Calu3 (cell line): ENCODE data around the gene NTSR1. TPM values are rescaled to one million over a fixed set of nuclear protein-coding genes. Genes with fewer than 3 reads are reported as not detected.

Experiments used
- BruUV-seq: library from RNA; stranded (reverse); fragments of 400-500 nt; replicated peaks from 2 replicates; lab custom pipeline; 2021; lab: Mats Ljungman, UMichigan
- CTCF ChIA-PET: fragments of 300-600 bp; sonication (Branson Sonifier 250); formaldehyde crosslinking; loops from one replicate; lab custom pipeline; 2022; ENCODE audit warnings: antibody characterized with exemption; lab: Charles Lee
- DNase-seq: peaks from one replicate; pipeline ENCODE4 v3.0.0; 2022
- H3K27ac Mint-ChIP-seq: one replicate; pipeline ENCODE4 v1.8.0; 2022; ENCODE audit warnings: mixed read lengths; ENCODE audit not compliant: unreplicated experiment
- H3K27me3 Mint-ChIP-seq: one replicate; pipeline ENCODE4 v1.8.0; 2022; ENCODE audit warnings: mixed read lengths; ENCODE audit not compliant: unreplicated experiment
- H3K36me3 Mint-ChIP-seq: one replicate; pipeline ENCODE4 v1.8.0; 2022; ENCODE audit warnings: mild to moderate bottlenecking, moderate library complexity, mixed read lengths; ENCODE audit not compliant: insufficient read depth, unreplicated experiment
- H3K4me1 Mint-ChIP-seq: one replicate; pipeline ENCODE4 v1.8.0; 2022; ENCODE audit warnings: mild to moderate bottlenecking, low read depth, mixed read lengths; ENCODE audit not compliant: unreplicated experiment
- H3K4me3 Mint-ChIP-seq: one replicate; pipeline ENCODE4 v1.8.0; 2022; ENCODE audit warnings: mild to moderate bottlenecking, low read depth, moderate library complexity, mixed read lengths; ENCODE audit not compliant: unreplicated experiment
- H3K9me3 Mint-ChIP-seq: one replicate; pipeline ENCODE4 v1.8.0; 2022; ENCODE audit warnings: low read depth, mixed read lengths; ENCODE audit not compliant: unreplicated experiment
- CTCF ChIP-seq: fragments of 200-600 bp; IDR thresholded peaks from one replicate; pipeline ENCODE4 v1.8.0; 2022; ENCODE audit warnings: antibody characterized with exemption; ENCODE audit not compliant: unreplicated experiment
- intact Hi-C: fragments of 100-400 bp; cut with micrococcal nuclease; formaldehyde crosslinking; loops from one replicate; pipeline ENCODE4 v1.10.0; 2022; ENCODE audit not compliant: unreplicated experiment
- total RNA-seq: library from RNA; stranded (reverse); gene quantifications from 2 replicates; pipeline ENCODE4 v1.2.3, GENCODE V29; 2022

The NTSR1 gene
- total RNA-seq, 1 experiment from 2014 or later = not detected

- no TSS peak for BruUV-seq
- intact Hi-C loops = no loop called here
- Mint-ChIP-seq H3K4me1 (peaks cover 23% of the 10 kb centered on the region), H3K27me3 (peaks cover 53% of the 10 kb centered on the region), H3K36me3 (peaks cover 18% of the 10 kb centered on the region), H3K4me3 (peak overlapping the region; percentile 64), H3K27ac (peak overlapping the region; percentile 45), H3K9me3 (peaks cover 3% of the 10 kb centered on the region)
- CTCF ChIA-PET = no interaction called here
- peak; percentile 49 for DNase-seq
- TF ChIP-seq CTCF = no peak
Observed at GRCh38 chr20:62776692-62777527, 68.3 kb downstream of the NTSR1 start.

- TF ChIP-seq CTCF = no peak
- BruUV-seq = no TSS peak
- H3K27me3 Mint-ChIP-seq = peaks cover 48% of the 10 kb centered on the region
- H3K27ac Mint-ChIP-seq = no peak overlapping the region
- no peak overlapping the region for H3K4me3 Mint-ChIP-seq
- H3K4me1 Mint-ChIP-seq = peaks cover 23% of the 10 kb centered on the region
- intact Hi-C loops = no loop called here
- H3K9me3 Mint-ChIP-seq = peaks cover 3% of the 10 kb centered on the region
- H3K36me3 Mint-ChIP-seq = peaks cover 18% of the 10 kb centered on the region
- DNase-seq = no peak
- CTCF ChIA-PET = no interaction called here
Observed at GRCh38 chr20:62777528-62777830, 68.8 kb downstream of the NTSR1 start.

- intact Hi-C loops = no loop called here
- no peak for TF ChIP-seq CTCF
- Mint-ChIP-seq H3K9me3 (peaks cover 3% of the 10 kb centered on the region), H3K36me3 (peaks cover 18% of the 10 kb centered on the region), H3K27me3 (peaks cover 42% of the 10 kb centered on the region), H3K4me1 (peaks cover 20% of the 10 kb centered on the region), H3K27ac (no peak overlapping the region), H3K4me3 (no peak overlapping the region)
- no peak for DNase-seq
- CTCF ChIA-PET = no interaction called here
- no TSS peak for BruUV-seq
Observed at GRCh38 chr20:62778058-62778457, 69.4 kb downstream of the NTSR1 start.

- Mint-ChIP-seq H3K36me3 (peaks cover 17% of the 10 kb centered on the region), H3K9me3 (peaks cover 3% of the 10 kb centered on the region), H3K27ac (no peak overlapping the region), H3K4me3 (no peak overlapping the region), H3K4me1 (peaks cover 16% of the 10 kb centered on the region), H3K27me3 (peaks cover 34% of the 10 kb centered on the region)
- TF ChIP-seq CTCF = no peak
- CTCF ChIA-PET = interaction anchor here (0.6 to 0.8 kb wide), 2 partner anchors 10 to 234 kb away, joined by 4 read pairs; no protein-coding TSS in a partner anchor
- intact Hi-C loops = no loop called here
- no peak for DNase-seq
- BruUV-seq = no TSS peak
Observed at GRCh38 chr20:62778601-62779416, 70.2 kb downstream of the NTSR1 start.
